Breast epithelium (tissue), 3 donors: ENCODE results near the gene TP53AIP1.

Experiments used
- POLR2A ChIP-seq: fragments of 450-650 bp; IDR thresholded peaks from one replicate; pipeline ENCODE4 v1.6.1; 2016; ENCODE audit warnings: antibody characterized with exemption, mild to moderate bottlenecking, moderate library complexity
- TF ChIP-seq, protein P1 (sequence below), 3 donors: fragments of 450-650 bp; IDR thresholded peaks; one replicate each; pipeline ENCODE4 v1.5.1; 2016 to 2017; ENCODE audit warnings: antibody characterized with exemption in 3 of 3, mild to moderate bottlenecking in 3 of 3, moderate library complexity in 3 of 3

GRCh38 chr11:128907585-128907984 lies 35.1 kb downstream of the TP53AIP1 start:
- TF ChIP-seq, protein P1, sequence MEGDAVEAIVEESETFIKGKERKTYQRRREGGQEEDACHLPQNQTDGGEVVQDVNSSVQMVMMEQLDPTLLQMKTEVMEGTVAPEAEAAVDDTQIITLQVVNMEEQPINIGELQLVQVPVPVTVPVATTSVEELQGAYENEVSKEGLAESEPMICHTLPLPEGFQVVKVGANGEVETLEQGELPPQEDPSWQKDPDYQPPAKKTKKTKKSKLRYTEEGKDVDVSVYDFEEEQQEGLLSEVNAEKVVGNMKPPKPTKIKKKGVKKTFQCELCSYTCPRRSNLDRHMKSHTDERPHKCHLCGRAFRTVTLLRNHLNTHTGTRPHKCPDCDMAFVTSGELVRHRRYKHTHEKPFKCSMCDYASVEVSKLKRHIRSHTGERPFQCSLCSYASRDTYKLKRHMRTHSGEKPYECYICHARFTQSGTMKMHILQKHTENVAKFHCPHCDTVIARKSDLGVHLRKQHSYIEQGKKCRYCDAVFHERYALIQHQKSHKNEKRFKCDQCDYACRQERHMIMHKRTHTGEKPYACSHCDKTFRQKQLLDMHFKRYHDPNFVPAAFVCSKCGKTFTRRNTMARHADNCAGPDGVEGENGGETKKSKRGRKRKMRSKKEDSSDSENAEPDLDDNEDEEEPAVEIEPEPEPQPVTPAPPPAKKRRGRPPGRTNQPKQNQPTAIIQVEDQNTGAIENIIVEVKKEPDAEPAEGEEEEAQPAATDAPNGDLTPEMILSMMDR (IDR thresholded peaks at IDR 0.05), result no peak
- TF ChIP-seq POLR2A, result no peak
